Measurements from ENCODE around the gene AFF3. TPM values are rescaled to one million over a fixed set of nuclear protein-coding genes. Genes with fewer than 3 reads are reported as not detected.

AFF3 gene
- total and polyA plus RNA-seq, 12 donors = 0.39 to 16.9 (median 7.0) TPM

DNA sequence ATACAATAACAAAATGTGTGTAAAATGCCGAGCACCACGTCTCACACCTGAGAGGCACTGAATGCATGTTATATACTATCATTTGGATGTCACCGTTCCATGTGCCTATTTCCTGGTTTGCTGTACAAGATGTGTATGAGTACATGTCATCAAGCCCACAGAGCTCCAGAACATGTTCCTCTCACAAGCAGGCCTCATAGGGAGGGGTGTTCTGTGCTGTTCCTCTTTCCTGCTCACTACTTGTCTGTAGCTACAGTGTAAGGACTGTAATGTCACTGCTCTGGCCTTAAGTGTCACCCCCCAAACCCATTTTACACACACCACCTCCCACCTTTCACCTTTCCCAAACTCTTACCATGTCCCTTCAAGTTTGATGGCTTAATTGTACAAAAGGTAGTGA lies 1.8 kb downstream of the AFF3 start:
- intact Hi-C loops (cut with DNase I) = no loop called here
- 86 to 91% methylated on average over 3 of the region's 3 CpGs for WGBS, 2 donors
- Histone ChIP-seq H3K27ac (no peak overlapping the region), H3K9me3 (no peaks in the 10 kb centered on the region), H3K27me3 (peaks cover 0 to 3% (median 0%) of the 10 kb centered on the region in 7 donors), H3K36me3 (no peaks in the 10 kb centered on the region), H3K4me3 (no peak overlapping the region), H3K4me1 (no peaks in the 10 kb centered on the region)
- ATAC-seq (peak in 4 of 8 donors; percentile 10 to 84 (median 46)), DNase-seq (no peak)
- no peak for TF ChIP-seq CTCF (IDR thresholded peaks at IDR 0.05)

- Histone ChIP-seq H3K4me3 (no peak overlapping the region), H3K4me1 (no peaks in the 10 kb centered on the region), H3K27ac (no peak overlapping the region), H3K9me3 (no peaks in the 10 kb centered on the region), H3K27me3 (peaks cover 0 to 3% (median 0%) of the 10 kb centered on the region in 7 donors), H3K36me3 (no peaks in the 10 kb centered on the region)
- WGBS, 2 donors = 70 to 75% methylated on average over 5 of the region's 5 CpGs
- no peak for TF ChIP-seq CTCF (IDR thresholded peaks at IDR 0.05)
- DNase-seq (no peak), ATAC-seq (no peak)
- intact Hi-C loops (cut with DNase I) = no loop called here
These were observed 4.4 kb downstream of the AFF3 start for GRCh38 chr2:100137866-100138570.

DNA sequence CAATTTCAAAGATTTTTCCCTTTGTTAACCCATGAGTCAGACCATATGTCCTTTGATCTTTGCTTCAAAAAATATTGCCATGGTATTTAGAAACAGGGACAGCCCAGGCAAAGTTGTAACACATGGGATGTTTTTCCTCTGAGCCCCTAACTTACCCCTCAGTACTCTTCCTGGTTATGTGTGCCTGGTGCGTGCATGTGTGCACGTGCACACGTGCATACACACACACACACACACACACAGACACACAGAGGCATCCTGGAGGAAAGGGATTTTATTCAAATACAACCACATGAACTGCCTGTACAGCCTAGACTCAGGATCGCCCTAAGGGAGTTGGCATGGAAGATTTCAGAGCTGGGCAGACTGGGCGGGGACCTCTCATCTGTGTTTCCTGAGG lies 5.1 kb downstream of the AFF3 start:
- DNase-seq = no peak
- Histone ChIP-seq H3K9me3 (no peaks in the 10 kb centered on the region), H3K4me3 (no peak overlapping the region), H3K4me1 (no peaks in the 10 kb centered on the region), H3K27me3 (peaks cover 0 to 3% (median 0%) of the 10 kb centered on the region in 7 donors), H3K27ac (no peak overlapping the region), H3K36me3 (no peaks in the 10 kb centered on the region)
- TF ChIP-seq CTCF (IDR thresholded peaks at IDR 0.05) = no peak
- WGBS, 2 donors = 89 to 93% methylated on average over 5 of the region's 5 CpGs
- ATAC-seq = no peak
- intact Hi-C loops (cut with DNase I) = no loop called here

GRCh38 chr2:100136310-100136709 lies 6.1 kb downstream of the AFF3 start:
- ATAC-seq = no peak
- TF ChIP-seq CTCF (IDR thresholded peaks at IDR 0.05) = no peak
- WGBS, 2 donors = 88 to 96% methylated on average over 4 of the region's 4 CpGs

More at GRCh38 chr2:100136310-100136709, 6.1 kb downstream of the AFF3 start:
- DNase-seq = no peak
- intact Hi-C loops (cut with DNase I) = no loop called here
- Histone ChIP-seq H3K36me3 (no peaks in the 10 kb centered on the region), H3K27me3 (peaks cover 0 to 3% (median 0%) of the 10 kb centered on the region in 7 donors), H3K27ac (no peak overlapping the region), H3K4me1 (no peaks in the 10 kb centered on the region), H3K9me3 (no peaks in the 10 kb centered on the region), H3K4me3 (no peak overlapping the region)
